ENCODE results near the gene BNC1. TPM values are rescaled to one million over a fixed set of nuclear protein-coding genes. Genes with fewer than 3 reads are reported as not detected.

BNC1 gene
- total RNA-seq, 1 experiment from 2014 or later = not detected

DNA sequence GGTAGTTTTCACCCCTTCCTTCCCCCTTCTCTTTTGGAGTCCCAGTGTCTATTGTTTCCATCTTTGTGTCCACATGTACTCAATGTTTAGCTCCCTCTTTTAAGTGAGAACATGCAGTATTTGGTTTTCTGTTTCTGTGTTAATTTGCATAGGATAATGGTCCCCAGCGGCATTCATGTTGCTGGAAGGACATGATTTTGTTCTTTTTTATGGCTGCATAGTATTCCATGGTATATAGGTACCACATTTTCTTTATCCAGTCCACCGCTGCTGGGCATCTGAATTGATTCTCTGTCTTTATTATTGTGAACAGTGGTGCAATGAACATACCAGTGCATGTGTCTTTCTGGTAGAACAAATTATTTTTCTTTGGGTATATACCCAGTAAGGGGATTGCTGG lies 69.2 kb downstream of the BNC1 start:
- H3K27ac Mint-ChIP-seq (ENCODE audit: unreplicated experiment) = no peak overlapping the region
- ChIA-PET CTCF (no interaction called here), POLR2A (no interaction called here)
- Histone ChIP-seq H3K9me3 (no peaks in the 10 kb centered on the region), H3K4me3 (ENCODE audit: low read depth, low read length) (no peak overlapping the region), H3K36me3 (ENCODE audit: control insufficient read depth, insufficient read depth, low read length) (no peaks in the 10 kb centered on the region), H3K4me1 (no peaks in the 10 kb centered on the region), H3K27me3 (replicated peaks; ENCODE audit: control insufficient read depth, insufficient read depth, low read length) (no peaks in the 10 kb centered on the region)
- no peaks in the 10 kb centered on the region for H3K4me1 Mint-ChIP-seq (ENCODE audit: low read depth, unreplicated experiment)
- no peaks in the 10 kb centered on the region for H3K36me3 Mint-ChIP-seq (ENCODE audit: insufficient read depth, unreplicated experiment)
- BruUV-seq (replicated peaks) = no TSS peak
- no peaks in the 10 kb centered on the region for H3K9me3 Mint-ChIP-seq (ENCODE audit: unreplicated experiment)
- no peak for DNase-seq
- peaks cover 4% of the 10 kb centered on the region for H3K27me3 Mint-ChIP-seq (ENCODE audit: insufficient read depth, unreplicated experiment)
- TF ChIP-seq, protein P1, sequence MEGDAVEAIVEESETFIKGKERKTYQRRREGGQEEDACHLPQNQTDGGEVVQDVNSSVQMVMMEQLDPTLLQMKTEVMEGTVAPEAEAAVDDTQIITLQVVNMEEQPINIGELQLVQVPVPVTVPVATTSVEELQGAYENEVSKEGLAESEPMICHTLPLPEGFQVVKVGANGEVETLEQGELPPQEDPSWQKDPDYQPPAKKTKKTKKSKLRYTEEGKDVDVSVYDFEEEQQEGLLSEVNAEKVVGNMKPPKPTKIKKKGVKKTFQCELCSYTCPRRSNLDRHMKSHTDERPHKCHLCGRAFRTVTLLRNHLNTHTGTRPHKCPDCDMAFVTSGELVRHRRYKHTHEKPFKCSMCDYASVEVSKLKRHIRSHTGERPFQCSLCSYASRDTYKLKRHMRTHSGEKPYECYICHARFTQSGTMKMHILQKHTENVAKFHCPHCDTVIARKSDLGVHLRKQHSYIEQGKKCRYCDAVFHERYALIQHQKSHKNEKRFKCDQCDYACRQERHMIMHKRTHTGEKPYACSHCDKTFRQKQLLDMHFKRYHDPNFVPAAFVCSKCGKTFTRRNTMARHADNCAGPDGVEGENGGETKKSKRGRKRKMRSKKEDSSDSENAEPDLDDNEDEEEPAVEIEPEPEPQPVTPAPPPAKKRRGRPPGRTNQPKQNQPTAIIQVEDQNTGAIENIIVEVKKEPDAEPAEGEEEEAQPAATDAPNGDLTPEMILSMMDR (IDR thresholded peaks at IDR 0.05; ENCODE audit: insufficient read depth in 1 of 2, low read depth in 1 of 2, low read length in 1 of 2, severe bottlenecking in 1 of 2, unreplicated experiment in 1 of 2) = no peak
- no peak overlapping the region for H3K4me3 Mint-ChIP-seq (ENCODE audit: unreplicated experiment)
- intact Hi-C loops (cut with micrococcal nuclease; ENCODE audit: unreplicated experiment) = no loop called here

DNA sequence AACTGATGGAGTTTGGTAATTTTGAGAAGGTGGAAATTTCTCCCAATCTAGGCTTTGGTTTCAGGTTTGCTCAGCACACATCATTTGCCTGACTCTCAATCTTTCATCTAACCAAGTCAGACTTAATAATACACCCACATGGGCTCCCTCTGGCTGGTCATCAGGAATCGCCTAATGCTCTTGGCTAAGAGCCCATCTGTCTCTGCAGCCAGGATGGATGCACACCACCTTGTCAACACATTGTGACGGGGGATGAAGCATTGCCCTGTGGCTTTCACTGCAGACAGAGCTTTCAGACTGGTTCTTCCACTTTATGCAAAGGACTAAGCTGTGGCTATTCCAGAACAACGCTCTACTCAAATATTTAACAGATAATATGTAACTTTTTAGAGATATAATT lies 73.8 kb downstream of the BNC1 start:
- Mint-ChIP-seq H3K27me3 (ENCODE audit: insufficient read depth, unreplicated experiment) (peaks cover 3% of the 10 kb centered on the region), H3K9me3 (ENCODE audit: unreplicated experiment) (no peaks in the 10 kb centered on the region), H3K4me1 (ENCODE audit: low read depth, unreplicated experiment) (peaks cover 5% of the 10 kb centered on the region), H3K27ac (ENCODE audit: unreplicated experiment) (no peak overlapping the region), H3K4me3 (ENCODE audit: unreplicated experiment) (no peak overlapping the region), H3K36me3 (ENCODE audit: insufficient read depth, unreplicated experiment) (no peaks in the 10 kb centered on the region)
- Histone ChIP-seq H3K27me3 (replicated peaks; ENCODE audit: control insufficient read depth, insufficient read depth, low read length) (no peaks in the 10 kb centered on the region; the same call in 1 of the 2 replicates), H3K36me3 (ENCODE audit: control insufficient read depth, insufficient read depth, low read length) (no peaks in the 10 kb centered on the region), H3K4me3 (ENCODE audit: low read depth, low read length) (no peak overlapping the region), H3K4me1 (0 out of 2 replicates have a peak, but pooled peaks cover 6% of the 10 kb centered on the region), H3K9me3 (no peaks in the 10 kb centered on the region)
- no TSS peak for BruUV-seq (replicated peaks)
- TF ChIP-seq, protein P1 (IDR thresholded peaks at IDR 0.05; ENCODE audit: insufficient read depth in 1 of 2, low read depth in 1 of 2, low read length in 1 of 2, severe bottlenecking in 1 of 2, unreplicated experiment in 1 of 2) = no peak
- intact Hi-C loops (cut with micrococcal nuclease; ENCODE audit: unreplicated experiment) = no loop called here
- ChIA-PET CTCF (interaction anchor here (0.5 kb wide), 1 partner anchor 520 kb away, joined by 10 read pairs; no protein-coding TSS in a partner anchor), POLR2A (no interaction called here)
- DNase-seq = no peak

DNA sequence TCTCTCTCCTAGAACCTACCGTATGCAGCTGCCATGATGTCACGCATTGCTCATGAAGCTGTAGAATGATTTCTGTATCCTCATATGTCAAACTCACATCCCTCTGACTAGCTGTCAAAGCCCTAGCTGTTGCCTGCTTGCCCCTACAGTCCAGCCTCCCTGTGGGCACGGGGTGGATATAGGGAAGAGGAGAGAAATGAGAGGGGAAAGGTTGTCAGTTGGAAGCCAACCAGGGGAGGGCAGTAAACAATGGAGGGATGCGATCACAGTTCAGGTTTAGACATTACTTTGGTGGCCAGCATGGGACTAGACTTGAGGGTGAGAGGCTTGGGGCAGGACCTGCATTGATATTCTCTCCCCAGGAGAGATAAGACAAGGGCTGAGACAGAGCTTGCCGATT lies 75.1 kb downstream of the BNC1 start:
- TF ChIP-seq, protein P1 (IDR thresholded peaks at IDR 0.05; ENCODE audit: insufficient read depth in 1 of 2, low read depth in 1 of 2, low read length in 1 of 2, severe bottlenecking in 1 of 2, unreplicated experiment in 1 of 2) = no peak
- Histone ChIP-seq H3K9me3 (no peaks in the 10 kb centered on the region), H3K27me3 (replicated peaks; ENCODE audit: control insufficient read depth, insufficient read depth, low read length) (no peaks in the 10 kb centered on the region; the same call in 1 of the 2 replicates), H3K36me3 (ENCODE audit: control insufficient read depth, insufficient read depth, low read length) (no peaks in the 10 kb centered on the region), H3K4me3 (ENCODE audit: low read depth, low read length) (no peak overlapping the region), H3K4me1 (0 out of 2 replicates have a peak, but pooled peaks cover 6% of the 10 kb centered on the region)
- peaks cover 3% of the 10 kb centered on the region for H3K27me3 Mint-ChIP-seq (ENCODE audit: insufficient read depth, unreplicated experiment)
- intact Hi-C loops (cut with micrococcal nuclease; ENCODE audit: unreplicated experiment) = no loop called here
- ChIA-PET POLR2A (no interaction called here), CTCF (no interaction called here)
- H3K27ac Mint-ChIP-seq (ENCODE audit: unreplicated experiment) = no peak overlapping the region
- no TSS peak for BruUV-seq (replicated peaks)
- DNase-seq = no peak
- no peaks in the 10 kb centered on the region for H3K36me3 Mint-ChIP-seq (ENCODE audit: insufficient read depth, unreplicated experiment)
- peaks cover 5% of the 10 kb centered on the region for H3K4me1 Mint-ChIP-seq (ENCODE audit: low read depth, unreplicated experiment)
- no peak overlapping the region for H3K4me3 Mint-ChIP-seq (ENCODE audit: unreplicated experiment)
- H3K9me3 Mint-ChIP-seq (ENCODE audit: unreplicated experiment) = no peaks in the 10 kb centered on the region
